Hepatocyte (in vitro differentiated cells): ENCODE measurements around the gene RB1.

Source experiments
- CTCF ChIP-seq: fragments of 200-600 bp; sonication (generic); IDR thresholded peaks from 2 replicates; pipeline ENCODE4 v1.5.1; 2016; ENCODE audit warnings: antibody characterized with exemption, mild to moderate bottlenecking; ENCODE audit not compliant: poor library complexity
- EZH2 ChIP-seq: fragments of 200-600 bp; sonication (generic); IDR thresholded peaks from 2 replicates; pipeline ENCODE4 v1.6.1; 2016; ENCODE audit warnings: antibody characterized with exemption, mild to moderate bottlenecking, borderline replicate concordance

GRCh38 chr13:48369988-48370387 lies 66.4 kb downstream of the RB1 start:
- TF ChIP-seq CTCF (no peak), EZH2 (no peak)
